Activated naive CD8-positive, alpha-beta T cell treated with anti-CD3 and anti-CD28 coated beads, Interleukin-2, amount 50 U/mL, for 24 hours (primary cell): ENCODE measurements around the gene C12orf57.

Source experiments
- ATAC-seq: fragments of 150-1000 bp; cut with Tn5 transposase; one replicate; pipeline ENCODE4 v1.10.0; 2021
- DNase-seq: peaks from one replicate; pipeline ENCODE4 v3.0.0; 2021
- H3K27ac Mint-ChIP-seq: one replicate; pipeline ENCODE4 v1.8.0; 2021; ENCODE audit warnings: mild to moderate bottlenecking, mixed read lengths
- H3K27me3 Mint-ChIP-seq: one replicate; pipeline ENCODE4 v1.8.0; 2021; ENCODE audit warnings: mixed read lengths
- H3K36me3 Mint-ChIP-seq: one replicate; pipeline ENCODE4 v1.8.0; 2021; ENCODE audit warnings: low read depth, mixed read lengths
- H3K4me1 Mint-ChIP-seq: one replicate; pipeline ENCODE4 v1.8.0; 2021; ENCODE audit warnings: mixed read lengths
- H3K4me3 Mint-ChIP-seq: one replicate; pipeline ENCODE4 v1.8.0; 2021; ENCODE audit warnings: mild to moderate bottlenecking, moderate library complexity, mixed read lengths
- H3K9me3 Mint-ChIP-seq: one replicate; pipeline ENCODE4 v1.8.0; 2021; ENCODE audit warnings: mixed read lengths

C12orf57 gene

DNA sequence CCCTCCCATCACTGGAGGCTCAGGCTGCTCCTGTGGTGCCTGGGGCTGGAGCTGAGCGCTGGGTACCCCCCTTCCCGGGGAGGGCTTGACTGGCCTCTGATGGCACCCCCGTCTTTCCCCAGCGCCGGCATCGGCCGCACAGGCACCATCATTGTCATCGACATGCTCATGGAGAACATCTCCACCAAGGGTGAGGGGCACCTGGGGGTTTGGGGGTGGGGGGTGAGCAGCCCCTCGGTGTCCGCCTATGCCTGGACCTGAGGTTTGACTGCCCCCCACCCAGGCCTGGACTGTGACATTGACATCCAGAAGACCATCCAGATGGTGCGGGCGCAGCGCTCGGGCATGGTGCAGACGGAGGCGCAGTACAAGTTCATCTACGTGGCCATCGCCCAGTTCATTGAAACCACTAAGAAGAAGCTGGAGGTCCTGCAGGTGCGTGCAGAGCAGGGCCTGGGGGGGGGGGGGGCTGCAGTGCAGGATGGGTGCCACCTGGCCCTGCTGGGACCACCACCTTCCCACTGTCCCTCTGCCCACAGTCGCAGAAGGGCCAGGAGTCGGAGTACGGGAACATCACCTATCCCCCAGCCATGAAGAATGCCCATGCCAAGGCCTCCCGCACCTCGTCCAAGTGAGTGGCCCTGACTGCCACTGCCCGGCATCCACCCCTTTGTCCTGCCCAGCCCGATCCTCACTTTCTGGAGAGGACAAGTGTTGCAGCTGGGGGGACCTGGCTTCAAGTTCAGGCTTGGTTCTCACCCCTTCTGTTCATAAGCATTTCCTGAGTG, 16.2 kb downstream of the C12orf57 start:
- H3K4me1 Mint-ChIP-seq, result peaks cover 90% of the 10 kb centered on the region
- H3K27me3 Mint-ChIP-seq, result no peaks in the 10 kb centered on the region
- H3K9me3 Mint-ChIP-seq, result no peaks in the 10 kb centered on the region
- ATAC-seq (no peak), DNase-seq (no peak)
- H3K36me3 Mint-ChIP-seq, result peaks cover 64% of the 10 kb centered on the region
- H3K27ac Mint-ChIP-seq, result peak overlapping the region; percentile 99
- peak overlapping the region; percentile 93 for H3K4me3 Mint-ChIP-seq

DNA sequence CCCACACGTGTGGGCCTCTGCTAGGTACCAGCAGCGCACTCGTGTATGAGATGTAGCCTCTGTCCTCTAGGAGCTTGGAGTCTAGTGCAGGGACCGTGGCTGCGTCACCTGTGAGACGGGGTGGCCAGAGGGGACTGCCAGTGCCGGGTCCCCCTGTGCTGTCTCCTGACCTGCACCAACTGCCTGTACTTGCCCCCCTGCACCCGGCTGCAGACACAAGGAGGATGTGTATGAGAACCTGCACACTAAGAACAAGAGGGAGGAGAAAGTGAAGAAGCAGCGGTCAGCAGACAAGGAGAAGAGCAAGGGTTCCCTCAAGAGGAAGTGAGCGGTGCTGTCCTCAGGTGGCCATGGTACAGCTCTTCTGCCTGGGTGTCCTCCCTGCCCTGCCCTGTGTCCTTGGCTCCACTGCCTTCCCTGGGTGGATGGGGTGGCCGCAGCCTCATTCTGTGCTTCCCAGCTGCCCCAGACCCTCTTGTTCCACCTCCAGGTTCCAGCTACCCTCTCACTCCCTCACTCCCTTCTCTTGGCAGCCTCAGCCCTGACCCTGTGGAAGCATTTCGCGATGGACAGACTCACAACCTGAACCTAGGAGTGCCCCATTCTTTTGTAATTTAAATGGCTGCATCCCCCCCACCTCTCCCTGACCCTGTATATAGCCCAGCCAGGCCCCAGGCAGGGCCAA, 16.9 kb downstream of the C12orf57 start:
- no peaks in the 10 kb centered on the region for H3K9me3 Mint-ChIP-seq
- DNase-seq (peak; percentile 35), ATAC-seq (no peak)
- peaks cover 65% of the 10 kb centered on the region for H3K36me3 Mint-ChIP-seq
- H3K4me3 Mint-ChIP-seq, result peak overlapping the region; percentile 93
- no peaks in the 10 kb centered on the region for H3K27me3 Mint-ChIP-seq
- peaks cover 91% of the 10 kb centered on the region for H3K4me1 Mint-ChIP-seq
- peak overlapping the region; percentile 99 for H3K27ac Mint-ChIP-seq

DNA sequence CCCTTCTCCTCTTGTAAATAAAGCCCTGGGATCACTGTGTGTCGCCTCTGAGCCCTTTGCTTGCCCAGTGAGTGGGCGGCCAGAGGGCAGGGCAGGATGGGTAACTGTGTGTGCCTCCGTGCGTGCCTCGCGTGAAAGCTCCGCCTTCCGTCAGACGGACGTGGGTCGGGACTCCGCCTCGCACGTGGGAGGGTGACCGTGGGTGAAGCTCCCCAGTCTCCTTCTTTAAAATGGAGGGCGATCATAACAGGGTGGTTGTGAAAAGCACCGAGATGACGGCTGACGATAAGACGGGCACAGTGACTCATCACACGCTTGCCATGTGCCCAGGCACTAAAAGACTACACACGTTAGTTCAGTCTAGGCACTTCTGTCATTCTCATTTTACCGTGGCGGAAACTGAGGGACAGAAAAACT, 17.5 kb downstream of the C12orf57 start:
- peak overlapping the region; percentile 93 for H3K4me3 Mint-ChIP-seq

GRCh38 chr12:6961695-6962284, 18.0 kb downstream of the C12orf57 start:
- Mint-ChIP-seq H3K4me1 (peaks cover 89% of the 10 kb centered on the region), H3K9me3 (no peaks in the 10 kb centered on the region), H3K27ac (peak overlapping the region; percentile 99), H3K27me3 (no peaks in the 10 kb centered on the region), H3K4me3 (peak overlapping the region; percentile 93), H3K36me3 (peaks cover 63% of the 10 kb centered on the region)
- ATAC-seq (peak; percentile 37), DNase-seq (peak; percentile 65)

More for the DNA sequence above, 17.5 kb downstream of the C12orf57 start:
- Mint-ChIP-seq H3K9me3 (no peaks in the 10 kb centered on the region), H3K27ac (peak overlapping the region; percentile 99), H3K4me1 (peaks cover 90% of the 10 kb centered on the region), H3K27me3 (no peaks in the 10 kb centered on the region), H3K36me3 (peaks cover 64% of the 10 kb centered on the region)
- ATAC-seq (peak; percentile 69), DNase-seq (peak; percentile 94)

DNA sequence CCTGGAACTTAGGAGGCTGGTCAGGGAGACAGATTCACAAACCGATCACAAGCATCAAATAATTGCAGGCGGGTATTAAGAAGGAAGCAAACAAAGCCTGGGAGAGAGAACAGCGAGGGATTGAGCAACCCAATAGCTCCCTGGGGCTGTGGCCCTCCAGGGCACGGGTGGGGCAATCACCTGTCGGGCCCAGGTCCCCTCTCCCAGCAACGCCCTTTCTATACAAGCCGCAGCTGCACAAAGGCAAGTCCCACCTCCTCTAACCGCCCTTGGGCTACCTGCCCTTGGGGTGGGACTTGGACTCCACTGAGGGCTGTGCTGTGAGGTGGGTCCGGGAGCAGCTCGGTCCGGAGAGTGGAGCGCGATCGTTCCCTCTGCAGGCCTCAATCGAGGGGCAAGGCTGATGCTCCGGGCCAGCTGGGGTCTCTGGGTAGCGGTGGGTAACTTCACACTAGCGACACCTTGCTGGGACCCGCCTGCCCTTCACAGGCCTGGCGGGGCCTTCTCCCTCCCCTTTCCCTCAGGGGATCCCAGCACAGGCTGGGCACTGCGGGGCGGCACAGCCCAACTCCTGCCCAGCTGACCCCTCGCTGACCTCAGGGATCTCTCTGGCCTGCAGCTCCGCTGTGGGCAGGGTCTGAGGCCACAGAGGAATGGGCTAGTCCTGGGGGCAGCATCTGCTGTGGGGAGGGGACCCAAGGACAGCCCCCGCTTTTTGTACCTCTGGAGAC, 18.6 kb downstream of the C12orf57 start:
- no peaks in the 10 kb centered on the region for H3K9me3 Mint-ChIP-seq
- ATAC-seq (no peak), DNase-seq (peak; percentile 26)
- peaks cover 88% of the 10 kb centered on the region for H3K4me1 Mint-ChIP-seq
- H3K4me3 Mint-ChIP-seq, result peak overlapping the region; percentile 93
- peaks cover 61% of the 10 kb centered on the region for H3K36me3 Mint-ChIP-seq
- peak overlapping the region; percentile 99 for H3K27ac Mint-ChIP-seq
- no peaks in the 10 kb centered on the region for H3K27me3 Mint-ChIP-seq

DNA sequence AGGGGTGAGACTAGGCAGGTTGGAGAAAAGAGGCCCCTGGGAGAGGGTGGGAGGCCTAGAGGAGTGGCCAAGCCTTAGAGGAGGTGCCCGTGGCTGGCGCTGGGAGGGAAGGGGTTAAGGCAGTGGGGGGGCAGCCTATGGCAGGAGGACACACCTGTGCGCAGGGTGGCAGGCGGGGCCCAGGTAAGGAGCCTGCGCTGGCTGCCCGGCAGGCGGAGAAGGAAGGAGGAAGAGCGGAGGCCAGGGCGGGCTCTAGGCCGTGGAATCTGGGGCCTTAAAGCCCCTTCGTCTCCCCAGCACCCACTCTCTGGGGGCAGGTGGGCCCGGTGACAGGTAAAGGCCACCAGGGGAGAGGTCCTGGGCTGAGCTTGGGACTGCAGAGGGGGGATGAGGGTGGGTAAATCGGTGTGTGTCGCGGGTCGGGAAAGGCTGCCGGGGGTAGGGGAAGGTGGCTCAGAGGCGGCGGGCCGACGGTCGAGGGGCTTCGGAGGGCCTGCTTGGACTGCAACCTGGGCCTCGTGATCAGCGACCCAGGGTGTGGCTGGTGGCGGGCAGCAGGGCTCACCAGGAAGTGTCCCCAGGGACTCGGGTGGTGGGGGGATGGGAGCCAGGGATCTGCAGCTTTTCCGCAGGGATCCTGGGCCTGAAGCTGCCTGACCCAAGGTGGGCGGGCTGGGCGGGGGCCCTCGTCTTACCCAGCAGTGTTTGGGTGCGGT, 19.4 kb downstream of the C12orf57 start:
- ATAC-seq (no peak), DNase-seq (peak; percentile 20)
- H3K27me3 Mint-ChIP-seq, result no peaks in the 10 kb centered on the region
- peaks cover 88% of the 10 kb centered on the region for H3K4me1 Mint-ChIP-seq
- peak overlapping the region; percentile 99 for H3K27ac Mint-ChIP-seq
- no peak overlapping the region for H3K4me3 Mint-ChIP-seq
- peaks cover 61% of the 10 kb centered on the region for H3K36me3 Mint-ChIP-seq
- H3K9me3 Mint-ChIP-seq, result no peaks in the 10 kb centered on the region

- peaks cover 88% of the 10 kb centered on the region for H3K4me1 Mint-ChIP-seq
- DNase-seq, result no peak
- no peaks in the 10 kb centered on the region for H3K9me3 Mint-ChIP-seq
- H3K36me3 Mint-ChIP-seq, result peaks cover 61% of the 10 kb centered on the region
- no peak overlapping the region for H3K4me3 Mint-ChIP-seq
- peak overlapping the region; percentile 90 for H3K27ac Mint-ChIP-seq
- no peaks in the 10 kb centered on the region for H3K27me3 Mint-ChIP-seq
- no peak for ATAC-seq
Observed at GRCh38 chr12:6963791-6964413, 20.1 kb downstream of the C12orf57 start.

GRCh38 chr12:6964605-6965025, 20.8 kb downstream of the C12orf57 start:
- H3K36me3 Mint-ChIP-seq, result peaks cover 60% of the 10 kb centered on the region
- H3K4me1 Mint-ChIP-seq, result peaks cover 87% of the 10 kb centered on the region
- no peak for DNase-seq
- no peaks in the 10 kb centered on the region for H3K9me3 Mint-ChIP-seq
- H3K27me3 Mint-ChIP-seq, result no peaks in the 10 kb centered on the region
- H3K4me3 Mint-ChIP-seq, result no peak overlapping the region
- peak overlapping the region; percentile 90 for H3K27ac Mint-ChIP-seq
- ATAC-seq, result no peak

- peaks cover 64% of the 10 kb centered on the region for H3K36me3 Mint-ChIP-seq
- peak overlapping the region; percentile 90 for H3K27ac Mint-ChIP-seq
- no peaks in the 10 kb centered on the region for H3K9me3 Mint-ChIP-seq
- peak overlapping the region; percentile 36 for H3K4me3 Mint-ChIP-seq
- ATAC-seq (peak; percentile 37), DNase-seq (peak; percentile 93)
- H3K27me3 Mint-ChIP-seq, result no peaks in the 10 kb centered on the region
- H3K4me1 Mint-ChIP-seq, result peaks cover 83% of the 10 kb centered on the region
Observed at GRCh38 chr12:6965026-6965661, 21.3 kb downstream of the C12orf57 start.

DNA sequence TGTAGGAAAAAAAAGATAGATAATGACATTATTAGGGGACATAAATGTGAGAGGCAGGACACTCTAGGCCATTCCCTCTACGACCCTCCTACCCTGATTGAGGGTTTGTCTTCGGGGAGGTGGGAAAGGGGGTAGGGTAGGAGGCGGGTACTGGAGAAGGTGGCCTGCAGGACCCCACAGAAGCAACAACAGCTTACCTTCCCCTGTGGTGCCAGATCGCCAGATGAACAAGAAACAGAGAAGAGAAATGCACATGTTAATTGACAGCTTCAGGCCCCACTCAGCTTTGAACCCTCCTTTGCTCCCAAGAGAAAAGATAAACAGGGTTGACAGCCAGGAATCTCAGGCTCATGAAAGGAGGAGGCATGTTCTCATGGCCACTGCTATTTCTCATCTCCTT, 21.9 kb downstream of the C12orf57 start:
- peaks cover 59% of the 10 kb centered on the region for H3K36me3 Mint-ChIP-seq
- no peaks in the 10 kb centered on the region for H3K9me3 Mint-ChIP-seq
- DNase-seq, result no peak
- H3K27me3 Mint-ChIP-seq, result no peaks in the 10 kb centered on the region
- H3K4me3 Mint-ChIP-seq, result peak overlapping the region; percentile 36
- H3K27ac Mint-ChIP-seq, result peak overlapping the region; percentile 90
- H3K4me1 Mint-ChIP-seq, result peaks cover 80% of the 10 kb centered on the region
- ATAC-seq, result no peak

DNA sequence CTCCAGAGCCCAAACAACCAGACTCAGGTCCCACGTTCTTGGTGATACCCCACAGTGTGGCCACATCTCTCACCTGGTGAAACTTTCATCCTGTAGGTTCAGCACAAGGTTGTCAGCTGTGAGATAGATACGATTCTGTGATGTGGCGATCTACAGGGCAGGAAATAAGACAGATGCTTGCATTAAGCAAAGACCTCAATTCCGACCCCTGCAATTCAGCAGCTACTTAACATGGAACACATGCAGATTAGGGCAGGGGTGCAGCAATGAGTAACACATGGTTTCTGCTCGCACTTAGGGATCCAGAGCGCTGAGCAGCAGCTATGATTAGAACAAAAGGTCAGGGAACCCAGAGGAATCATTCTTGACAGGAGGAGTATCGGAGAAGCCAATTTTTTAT, 22.5 kb downstream of the C12orf57 start:
- Mint-ChIP-seq H3K27ac (peak overlapping the region; percentile 90), H3K9me3 (no peaks in the 10 kb centered on the region), H3K4me3 (peak overlapping the region; percentile 18), H3K27me3 (no peaks in the 10 kb centered on the region), H3K4me1 (peaks cover 76% of the 10 kb centered on the region), H3K36me3 (peaks cover 57% of the 10 kb centered on the region)
- DNase-seq (no peak), ATAC-seq (no peak)

DNA sequence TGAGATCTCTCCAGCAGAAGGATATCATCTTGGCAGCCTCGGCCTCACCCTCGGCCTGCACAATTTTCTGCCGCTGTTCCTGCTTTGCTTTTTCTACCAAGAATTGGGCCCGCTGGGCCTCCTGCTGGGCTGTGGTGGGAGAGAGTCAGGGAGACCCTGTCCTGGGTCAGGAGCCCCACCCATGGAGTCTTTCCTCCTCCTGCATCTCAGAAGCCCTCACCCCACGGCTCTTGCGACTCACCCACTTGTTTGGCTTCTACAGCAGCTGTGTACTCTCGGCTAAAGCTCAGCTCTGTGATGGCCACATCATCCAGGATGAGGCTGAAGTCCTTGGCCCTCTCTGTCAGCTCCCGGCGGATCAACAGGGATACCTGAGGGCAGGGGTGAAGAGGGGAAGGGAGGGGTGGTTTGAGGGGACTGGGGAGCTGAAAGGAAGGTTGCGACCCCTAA, 23.9 kb downstream of the C12orf57 start:
- Mint-ChIP-seq H3K4me1 (peaks cover 75% of the 10 kb centered on the region), H3K27ac (peak overlapping the region; percentile 90), H3K27me3 (no peaks in the 10 kb centered on the region), H3K4me3 (peak overlapping the region; percentile 29), H3K36me3 (peaks cover 69% of the 10 kb centered on the region), H3K9me3 (no peaks in the 10 kb centered on the region)
- no peak for DNase-seq
- ATAC-seq, result no peak

GRCh38 chr12:6968426-6968825, 24.6 kb downstream of the C12orf57 start:
- Mint-ChIP-seq H3K36me3 (peaks cover 75% of the 10 kb centered on the region), H3K27me3 (no peaks in the 10 kb centered on the region), H3K9me3 (no peaks in the 10 kb centered on the region), H3K4me3 (peak overlapping the region; percentile 98), H3K4me1 (peaks cover 81% of the 10 kb centered on the region), H3K27ac (peak overlapping the region; percentile 99)
- no peak for ATAC-seq
- DNase-seq, result no peak
